A673 (cell line): Measurements from ENCODE around the gene ADORA2A. TPM values are rescaled to one million over a fixed set of nuclear protein-coding genes. Genes with fewer than 3 reads are reported as not detected.

Experiments
- BruUV-seq: library from RNA; stranded (reverse); fragments of 400-500 nt; replicated peaks from 2 replicates; lab custom pipeline; 2021; lab: Mats Ljungman, UMichigan
- CTCF ChIA-PET: fragments of 300-600 bp; sonication (Branson Sonifier 250); formaldehyde crosslinking; loops from one replicate; lab custom pipeline; 2022; ENCODE audit warnings: antibody characterized with exemption; lab: Charles Lee
- POLR2A ChIA-PET: fragments of 300-600 bp; sonication (Branson Sonifier 250); formaldehyde crosslinking; loops from one replicate; lab custom pipeline; 2022; ENCODE audit warnings: antibody characterized with exemption; ENCODE audit not compliant: low non-redundant PET; lab: Charles Lee
- DNase-seq: peaks from one replicate; pipeline ENCODE4 v3.0.0-alpha.2; 2015; ENCODE audit warnings: low spot score
- H3K27ac ChIP-seq: fragments of 200-600 bp; sonication (generic); 2 replicates; pipeline ENCODE4 v1.5.1; 2016; ENCODE audit warnings: mixed run types, low read depth, mild to moderate bottlenecking, mixed read lengths, antibody characterized with exemption, low read length; ENCODE audit not compliant: poor library complexity, severe bottlenecking
- H3K27me3 ChIP-seq: fragments of 200-600 bp; sonication (generic); replicated peaks from 2 replicates; pipeline ENCODE4 v1.6.1; 2017; ENCODE audit warnings: mixed run types, low read depth, mild to moderate bottlenecking, mixed read lengths, antibody characterized with exemption, low read length; ENCODE audit not compliant: insufficient read depth, poor library complexity
- H3K36me3 ChIP-seq: fragments of 200-600 bp; sonication (generic); 2 replicates; pipeline ENCODE4 v1.6.1; 2016; ENCODE audit warnings: mixed run types, mild to moderate bottlenecking, mixed read lengths, antibody characterized with exemption, low read length; ENCODE audit not compliant: insufficient read depth, poor library complexity, severe bottlenecking
- H3K4me1 ChIP-seq: fragments of 200-600 bp; sonication (generic); 2 replicates; pipeline ENCODE4 v1.6.1; 2017; ENCODE audit warnings: mixed run types, mild to moderate bottlenecking, mixed read lengths, antibody characterized with exemption, low read length; ENCODE audit not compliant: insufficient read depth, poor library complexity, severe bottlenecking
- H3K4me3 ChIP-seq: fragments of 200-600 bp; sonication (generic); 2 replicates; pipeline ENCODE4 v1.5.1; 2016; ENCODE audit warnings: low read depth, mixed run types, mild to moderate bottlenecking, mixed read lengths, low read length; ENCODE audit not compliant: poor library complexity, severe bottlenecking
- H3K9me3 ChIP-seq: fragments of 200-600 bp; sonication (generic); 2 replicates; pipeline ENCODE4 v1.6.1; 2016; ENCODE audit warnings: mixed run types, low read depth, mild to moderate bottlenecking, mixed read lengths, antibody characterized with exemption, low read length; ENCODE audit not compliant: poor library complexity, severe bottlenecking
- CTCF ChIP-seq: fragments of 300-800, 200-600 bp; sonication (generic); conservative IDR thresholded peaks from 2 replicates; pipeline ENCODE4 v1.5.1; 2017; ENCODE audit warnings: low read depth, mild to moderate bottlenecking, antibody characterized with exemption, low read length, moderate library complexity, mixed read lengths
- EZH2 ChIP-seq: fragments of 200-600 bp; sonication (generic); IDR thresholded peaks from 2 replicates; pipeline ENCODE4 v1.6.1; 2017; ENCODE audit warnings: borderline replicate concordance, low read depth, mild to moderate bottlenecking, mixed read lengths, antibody characterized with exemption, low read length; ENCODE audit not compliant: poor library complexity, severe bottlenecking
- intact Hi-C: fragments of 100-400 bp; cut with micrococcal nuclease; formaldehyde crosslinking; loops from one replicate; pipeline ENCODE4 v1.10.0; 2022; ENCODE audit not compliant: unreplicated experiment
- total RNA-seq: library from RNA; stranded (reverse); gene quantifications from 2 replicates; pipeline ENCODE4 v1.2.3, GENCODE V29; 2021

The ADORA2A gene
- total RNA-seq, 1 experiment from 2014 or later, result 9.6 TPM

- intact Hi-C loops, result no loop called here
- Histone ChIP-seq H3K4me3 (no peak overlapping the region), H3K27me3 (no peaks in the 10 kb centered on the region), H3K27ac (no peak overlapping the region), H3K9me3 (no peaks in the 10 kb centered on the region), H3K36me3 (no peaks in the 10 kb centered on the region), H3K4me1 (no peaks in the 10 kb centered on the region)
- no TSS peak for BruUV-seq
- TF ChIP-seq EZH2, result no peak
- TF ChIP-seq CTCF, result no peak
- no peak for DNase-seq
- POLR2A ChIA-PET, result no interaction called here
- CTCF ChIA-PET, result no interaction called here
These were observed 36.8 kb upstream of the ADORA2A start for GRCh38 chr22:24390576-24390975.

- no peaks in the 10 kb centered on the region for H3K9me3 ChIP-seq
- no TSS peak for BruUV-seq
- H3K27ac ChIP-seq, result no peak overlapping the region
- no peak for TF ChIP-seq EZH2
- no peak for TF ChIP-seq CTCF
- H3K4me3 ChIP-seq, result no peak overlapping the region
- intact Hi-C loops, result no loop called here
- H3K36me3 ChIP-seq, result peaks cover 4% of the 10 kb centered on the region
- ChIA-PET CTCF (no interaction called here), POLR2A (no interaction called here)
- H3K27me3 ChIP-seq, result no peaks in the 10 kb centered on the region
- no peak for DNase-seq
- H3K4me1 ChIP-seq, result no peaks in the 10 kb centered on the region
These were observed 35.6 kb upstream of the ADORA2A start for GRCh38 chr22:24391836-24392217.

GRCh38 chr22:24392218-24392931, 35.0 kb upstream of the ADORA2A start:
- intact Hi-C loops, result no loop called here
- no peaks in the 10 kb centered on the region for H3K9me3 ChIP-seq
- DNase-seq, result no peak
- TF ChIP-seq EZH2 (no peak), CTCF (no peak)
- BruUV-seq, result no TSS peak
- ChIA-PET CTCF (no interaction called here), POLR2A (no interaction called here)
- no peaks in the 10 kb centered on the region for H3K27me3 ChIP-seq
- H3K36me3 ChIP-seq, result peaks cover 4% of the 10 kb centered on the region
- H3K27ac ChIP-seq, result no peak overlapping the region
- H3K4me1 ChIP-seq, result no peaks in the 10 kb centered on the region
- H3K4me3 ChIP-seq, result no peak overlapping the region
